Measurements from ENCODE around the gene BCAP31.

The BCAP31 gene

DNA sequence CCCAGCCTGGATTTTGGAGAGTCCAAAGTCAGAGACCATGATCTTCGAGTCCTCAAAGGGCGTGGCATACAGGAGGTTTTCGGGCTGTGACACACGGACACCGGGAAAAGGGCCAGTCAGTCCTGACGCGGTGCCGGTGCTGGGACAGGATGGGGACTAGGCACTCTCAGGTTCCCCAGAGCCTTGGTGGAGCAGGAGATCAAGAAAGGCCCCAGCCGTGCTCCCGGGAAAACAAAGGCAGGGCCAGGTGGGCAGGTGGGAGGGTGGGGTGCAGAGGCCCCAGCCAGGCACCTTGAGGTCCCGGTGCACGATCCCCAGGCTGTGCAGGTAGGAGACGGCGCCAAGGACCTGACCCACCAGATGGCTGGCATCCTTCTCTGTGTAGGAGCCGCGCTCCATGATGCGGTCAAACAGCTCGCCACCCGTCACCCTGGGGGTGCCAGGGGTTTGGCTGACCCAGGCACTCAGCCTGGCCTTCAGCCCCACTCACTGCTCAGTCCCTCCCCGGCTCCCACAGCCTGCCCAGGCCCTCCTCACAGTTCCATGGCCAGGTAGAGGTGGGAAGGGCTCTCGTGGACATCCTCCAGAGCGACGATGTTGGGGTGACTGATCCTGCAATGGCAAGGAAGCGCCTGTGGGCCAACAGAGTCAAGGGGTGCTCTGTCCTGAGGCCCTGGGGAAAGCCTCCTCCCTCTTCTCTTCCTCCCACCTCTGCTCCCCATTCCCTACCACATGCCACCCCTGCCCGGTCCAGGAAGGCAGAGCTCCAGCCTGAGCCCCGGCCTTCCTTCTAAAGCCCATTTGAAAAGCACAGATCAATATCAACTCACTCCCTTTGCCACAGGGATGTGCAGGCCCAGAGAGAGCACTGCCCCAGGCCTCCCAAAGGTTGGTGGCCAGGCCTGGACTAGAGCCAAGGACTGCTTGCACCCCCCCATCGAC is 52.3 kb downstream of the BCAP31 start:
- no peak for DNase-seq

DNA sequence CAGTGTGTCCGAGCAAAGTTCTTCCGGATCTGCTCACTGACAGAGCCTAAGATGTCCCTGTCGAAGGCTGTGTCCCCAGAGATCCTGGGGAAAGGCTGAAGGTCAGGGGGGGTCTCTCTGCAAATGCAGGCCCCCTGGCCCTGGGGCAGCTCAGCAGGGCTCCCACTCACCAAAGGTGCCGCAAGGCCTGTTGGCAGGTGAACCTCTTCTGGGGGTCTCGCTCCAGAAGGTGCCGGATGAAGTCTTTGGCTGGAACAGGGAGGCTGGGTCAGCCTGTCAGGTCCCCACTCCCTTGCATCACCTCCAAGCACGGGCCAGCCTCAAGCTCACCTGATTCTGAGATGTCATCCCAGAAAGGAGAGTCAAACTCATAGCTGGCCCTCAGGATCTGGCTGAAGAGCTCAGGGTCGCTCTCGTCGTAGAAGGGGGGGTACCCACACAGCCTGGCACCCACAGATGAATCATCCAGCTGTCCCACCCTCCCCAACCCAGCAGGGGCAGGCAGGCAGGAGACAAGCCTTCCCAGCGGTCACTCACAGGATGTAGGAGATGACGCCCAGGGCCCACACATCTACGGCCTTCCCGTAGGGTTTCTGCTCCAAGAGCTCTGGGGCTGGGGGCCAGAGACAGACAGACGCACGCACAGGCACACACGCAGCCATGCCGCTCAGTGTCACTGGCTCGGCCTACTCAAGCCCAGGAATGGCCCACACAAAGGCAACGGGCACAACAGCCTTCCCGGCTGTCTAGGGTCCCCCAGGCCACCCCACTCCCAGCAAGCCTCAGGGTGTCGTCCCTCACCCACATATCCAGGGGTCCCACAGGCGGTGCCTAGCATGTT is 53.2 kb downstream of the BCAP31 start:
- DNase-seq = no peak

DNA sequence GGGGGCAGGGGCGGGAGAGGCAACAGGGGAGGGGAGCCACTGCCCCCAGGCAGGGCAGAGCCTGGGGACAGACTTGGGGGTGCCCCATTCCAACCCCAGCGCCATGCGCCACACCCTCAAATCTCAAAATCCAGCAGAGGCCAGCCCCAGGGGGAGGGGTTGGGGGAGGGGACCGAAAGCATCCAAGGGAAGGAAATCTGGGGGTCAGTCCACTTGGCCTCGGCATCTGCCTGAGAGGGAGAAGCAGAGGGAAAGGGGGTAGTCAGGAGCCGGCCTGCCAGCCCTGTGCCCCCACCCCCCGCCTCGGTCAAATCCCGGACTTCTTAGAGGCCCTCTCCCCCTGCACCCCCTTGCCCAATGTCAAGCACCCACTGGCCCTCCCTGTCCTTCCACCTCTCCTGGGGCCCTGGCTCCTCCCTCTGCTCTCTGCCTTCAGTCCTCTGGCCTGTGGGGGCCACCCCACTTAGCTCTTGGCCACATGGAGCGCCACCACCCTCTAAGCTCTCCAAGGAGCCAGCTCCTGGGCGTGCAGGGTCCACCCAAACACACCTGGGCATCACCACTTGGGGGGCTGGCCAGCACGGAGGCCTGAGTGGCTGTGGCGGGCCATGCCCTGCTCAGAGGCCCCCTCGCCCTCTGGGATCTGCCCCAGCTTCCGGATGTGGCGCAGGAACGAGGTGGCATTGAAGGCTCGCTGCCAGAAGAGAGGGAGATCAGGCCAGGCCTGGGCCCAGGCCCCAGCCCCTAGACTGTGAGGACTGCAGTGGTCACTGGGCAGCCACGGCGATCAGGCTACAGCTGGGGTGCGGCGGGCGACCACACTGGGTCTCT is 54.1 kb downstream of the BCAP31 start:
- no peak for DNase-seq

DNA sequence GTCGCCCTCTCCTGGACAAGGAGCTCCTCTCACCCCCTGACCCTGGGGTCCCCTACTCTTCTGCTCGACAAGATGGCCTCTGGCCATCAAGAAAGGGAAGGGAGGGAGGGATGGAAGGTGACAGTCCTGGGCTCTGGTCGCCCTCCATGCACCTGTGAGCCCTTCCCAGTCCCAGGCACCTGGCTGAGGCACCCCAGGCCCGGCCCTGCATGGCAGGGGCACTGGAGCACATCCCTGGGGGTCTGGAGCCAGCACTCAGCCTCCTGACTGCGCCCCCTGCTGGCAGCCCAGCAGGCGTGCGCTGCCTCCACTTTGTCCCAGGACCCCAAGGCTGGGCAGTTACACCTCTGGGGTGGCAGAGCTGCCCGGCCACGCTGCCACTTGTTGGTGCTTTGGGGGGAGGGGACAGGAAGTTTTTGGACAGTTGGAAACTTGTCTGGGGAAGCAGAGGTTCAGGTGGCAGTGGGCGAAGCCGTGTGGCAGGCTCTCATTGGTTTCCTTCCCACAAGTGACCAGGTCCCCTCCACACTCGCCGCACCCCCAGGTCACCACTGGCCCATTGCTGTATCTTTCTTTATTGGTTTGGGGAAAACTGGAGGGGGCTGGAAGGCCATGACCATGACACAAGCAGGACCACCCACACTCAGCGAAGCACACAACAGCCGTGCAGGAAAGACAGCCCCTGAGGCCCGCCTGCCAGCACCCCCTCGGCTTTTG is 54.9 kb downstream of the BCAP31 start:
- DNase-seq = no peak

DNA sequence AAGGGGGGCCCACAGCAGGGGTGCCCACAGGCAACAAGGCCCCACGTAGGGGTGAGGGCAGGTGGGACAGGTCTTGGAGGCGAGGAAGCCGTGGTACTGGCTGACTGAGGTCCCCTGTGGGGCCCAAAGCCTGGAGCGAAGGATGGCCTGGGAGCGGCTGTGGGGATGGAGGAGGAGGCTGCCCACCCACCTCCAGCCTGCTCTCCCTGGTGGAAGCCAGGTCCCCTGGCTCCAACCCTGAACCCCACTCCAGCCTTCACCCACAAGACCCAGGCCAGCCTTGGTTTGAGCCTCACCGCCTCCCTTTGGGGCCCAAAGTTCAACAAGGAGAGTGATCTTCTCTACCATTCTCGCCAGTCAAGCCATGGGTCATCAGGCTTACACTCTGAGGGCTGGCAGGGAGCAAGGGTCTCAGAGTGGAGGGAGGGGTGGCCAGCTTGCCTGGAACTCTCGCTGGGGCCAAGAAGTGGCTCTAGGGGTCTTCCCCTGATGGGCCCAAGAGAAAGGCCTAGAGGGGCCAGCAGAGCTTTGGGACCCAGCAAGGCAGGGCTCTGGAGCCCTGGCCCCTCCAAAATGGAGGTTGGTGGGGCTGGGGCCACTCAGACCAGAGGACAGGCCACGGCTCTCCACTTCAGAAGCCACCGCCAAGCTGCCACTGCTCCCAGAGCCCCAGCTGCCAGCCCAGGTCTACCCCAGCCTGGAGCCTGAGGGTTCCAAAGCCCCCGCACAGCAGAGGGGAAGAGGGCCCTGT is 55.6 kb downstream of the BCAP31 start:
- DNase-seq = no peak

DNA sequence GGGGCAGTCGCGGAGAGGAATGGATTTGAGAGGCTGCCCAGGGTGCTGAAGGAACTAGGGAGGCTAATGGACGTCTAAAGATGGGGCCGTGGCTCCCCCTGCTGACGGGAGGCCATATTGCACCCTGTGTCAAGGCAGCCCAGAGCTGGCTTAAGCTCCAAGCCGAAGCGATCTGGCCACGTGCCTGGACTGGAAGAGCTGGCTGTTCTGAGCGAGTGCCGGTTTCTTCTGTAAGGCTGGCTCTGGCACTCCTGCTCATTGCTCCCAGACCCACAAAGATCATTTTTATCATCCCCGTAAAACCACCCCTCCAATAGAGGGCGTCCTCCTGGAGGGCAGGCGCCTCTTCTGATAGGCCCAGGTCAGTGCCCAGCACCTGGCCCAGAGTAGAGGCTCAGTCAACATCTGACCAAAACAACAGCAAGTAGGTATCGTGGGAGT is 56.2 kb downstream of the BCAP31 start:
- DNase-seq = peak; percentile 66

DNA sequence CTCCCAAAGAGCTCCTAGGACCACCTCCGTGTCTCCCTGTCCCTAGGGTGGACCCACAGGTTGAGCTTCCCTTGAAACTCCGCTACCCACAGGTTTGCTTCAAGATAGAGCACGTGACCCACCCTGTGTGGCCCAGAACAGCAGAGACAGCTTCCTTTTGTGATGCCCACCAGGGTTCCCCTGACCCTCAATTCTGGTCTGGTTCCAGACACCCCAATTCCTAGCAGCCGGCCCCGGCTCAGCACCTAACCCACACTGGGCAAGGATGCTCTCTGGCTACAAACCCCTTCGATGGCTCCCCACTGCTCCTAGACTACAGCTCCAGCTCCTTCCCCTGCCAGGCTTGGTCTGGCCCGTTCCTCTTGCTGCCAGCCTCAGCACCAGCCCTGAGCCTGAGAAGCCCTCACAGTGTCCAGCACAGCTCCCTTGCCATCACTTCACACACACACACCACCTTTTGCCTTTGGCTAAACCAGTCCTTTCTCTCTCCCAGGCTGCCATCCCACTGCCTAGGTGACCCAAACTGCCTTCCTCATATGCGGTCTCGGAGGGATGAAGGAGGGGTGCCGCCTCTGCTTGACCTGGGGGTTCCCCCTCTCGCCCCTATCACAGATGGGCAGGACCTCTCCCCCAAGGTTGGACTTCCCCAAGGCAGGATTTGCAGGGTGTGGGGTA is 56.8 kb downstream of the BCAP31 start:
- DNase-seq = no peak

DNA sequence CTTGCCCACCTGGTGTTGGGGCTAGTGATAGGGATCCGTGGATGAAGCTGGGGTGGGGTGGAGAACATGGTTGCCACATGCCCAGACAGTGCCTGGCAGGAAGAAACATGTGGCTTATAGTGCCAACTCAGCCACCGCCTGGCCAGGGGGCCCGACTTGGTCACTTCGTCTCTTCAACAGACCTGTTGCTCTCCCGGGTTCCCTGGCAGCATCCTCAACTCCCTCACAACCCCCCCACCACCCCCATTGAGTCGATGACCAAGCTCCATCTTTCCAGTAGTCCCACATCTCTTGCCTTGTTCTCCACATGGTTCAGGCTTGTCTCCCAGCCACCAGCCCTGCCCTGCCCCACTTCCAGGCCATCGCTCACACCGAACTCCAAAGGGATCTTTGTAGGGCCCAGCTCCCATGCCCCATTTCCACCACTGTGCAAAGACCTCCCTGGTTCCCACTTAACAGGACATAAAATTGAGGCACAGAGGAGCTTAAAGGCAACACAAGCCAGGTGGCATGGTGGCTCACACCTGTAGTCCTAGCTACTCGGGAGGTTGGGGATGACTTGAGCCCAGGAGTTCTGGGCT is 58.4 kb downstream of the BCAP31 start:
- no peak for DNase-seq

DNA sequence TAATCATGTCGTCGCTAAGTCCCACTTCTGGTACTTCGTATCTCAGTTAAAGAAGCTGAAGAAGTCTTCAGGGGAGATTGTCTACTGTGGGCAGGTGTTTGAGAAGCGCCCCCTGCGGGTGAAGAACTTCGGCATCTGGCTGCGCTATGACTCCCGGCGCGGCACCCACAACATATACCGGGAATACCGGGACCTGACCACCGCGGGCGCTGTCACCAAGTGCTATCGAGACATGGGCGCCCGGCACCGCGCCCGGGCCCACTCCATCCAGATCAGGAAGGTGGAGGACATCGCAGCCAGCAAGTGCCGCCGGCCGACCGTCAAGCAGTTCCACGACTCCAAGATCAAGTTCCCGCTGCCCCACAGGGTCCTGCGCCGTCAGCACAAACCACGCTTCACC is 61.9 kb downstream of the BCAP31 start:
- DNase-seq = peak; percentile 47

DNA sequence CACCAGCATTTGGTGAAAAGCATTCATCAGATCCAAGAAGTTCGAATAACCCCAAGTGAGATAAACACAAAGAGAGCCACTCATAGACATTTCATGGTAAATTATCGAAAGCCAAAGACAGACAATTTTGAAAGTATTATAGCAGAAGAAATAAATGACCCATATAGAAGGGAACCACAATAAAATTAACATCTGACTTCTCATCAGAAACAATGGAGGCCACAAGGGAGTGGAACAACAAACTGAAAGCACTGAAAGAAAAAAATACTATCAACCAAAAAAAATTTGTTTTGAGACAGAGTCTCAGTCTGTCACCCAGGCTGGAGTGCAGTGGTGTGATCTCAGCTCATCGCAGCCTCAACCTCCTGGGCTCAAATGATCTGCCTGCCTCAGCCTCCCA is 64.9 kb downstream of the BCAP31 start:
- no peak for DNase-seq

DNA sequence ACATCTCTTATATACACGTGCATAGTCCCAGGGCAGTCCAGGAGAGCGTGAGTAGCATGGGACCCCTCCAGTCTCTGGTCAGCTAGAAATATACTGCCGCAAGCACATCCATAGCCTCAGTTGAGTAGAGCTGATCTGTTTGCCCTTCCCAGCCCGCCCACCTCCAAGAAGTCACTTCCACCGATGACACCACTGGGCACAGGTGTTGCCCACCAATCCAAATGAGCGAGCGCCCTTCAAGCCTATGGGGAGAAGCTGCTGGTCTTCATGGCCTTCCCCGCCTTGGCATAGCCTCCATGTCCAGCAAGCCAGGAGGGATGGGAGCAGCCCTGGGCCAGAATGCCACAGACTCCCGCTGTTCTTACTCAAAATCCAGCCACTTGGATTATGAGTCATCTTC is 67.0 kb downstream of the BCAP31 start:
- no peak for DNase-seq

DNA sequence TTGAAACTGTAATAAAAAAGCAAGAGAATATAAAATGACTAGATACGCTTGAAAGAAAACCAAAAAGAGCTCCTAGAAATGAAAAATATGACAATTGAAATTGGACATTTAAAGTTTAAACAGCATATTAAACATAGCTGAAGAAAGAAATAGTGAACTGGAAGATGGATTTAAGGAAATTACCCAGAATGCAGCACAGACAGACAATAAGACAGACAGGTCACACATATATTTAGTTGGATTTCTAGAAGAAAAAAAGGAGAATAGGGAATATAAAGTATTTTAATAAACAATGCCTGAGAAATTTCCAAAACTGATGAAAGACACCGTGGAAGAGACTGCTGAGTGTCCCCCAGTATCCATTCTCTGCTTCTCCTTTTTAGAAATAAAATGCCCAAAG is 70.6 kb downstream of the BCAP31 start:
- DNase-seq = no peak

DNA sequence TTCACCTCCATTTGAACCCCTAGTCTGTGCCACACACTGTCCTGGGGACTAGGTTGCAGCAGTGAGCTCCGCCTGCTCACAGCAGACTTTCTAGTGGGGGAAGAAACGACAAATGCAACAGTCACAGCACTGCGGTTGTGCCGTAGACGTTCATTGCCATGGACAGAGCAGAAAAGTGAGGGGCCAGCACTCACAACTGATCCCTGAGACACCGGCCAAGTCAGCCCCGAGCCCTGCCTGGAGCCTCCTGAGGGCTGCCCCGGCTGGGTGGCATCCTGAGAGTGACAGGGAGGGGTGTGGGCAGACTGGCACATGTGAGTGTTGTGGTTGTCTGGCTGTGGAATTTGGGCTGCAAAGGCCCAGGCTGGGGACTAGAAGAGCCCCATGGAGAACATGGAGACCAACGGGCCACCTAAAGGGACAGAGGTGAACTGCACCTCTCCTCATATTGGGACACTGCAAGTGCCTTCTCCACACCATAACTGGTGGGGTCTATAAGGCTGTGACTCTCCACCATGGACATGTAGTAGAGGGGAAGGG is 72.6 kb downstream of the BCAP31 start:
- peak; percentile 15 for DNase-seq

DNA sequence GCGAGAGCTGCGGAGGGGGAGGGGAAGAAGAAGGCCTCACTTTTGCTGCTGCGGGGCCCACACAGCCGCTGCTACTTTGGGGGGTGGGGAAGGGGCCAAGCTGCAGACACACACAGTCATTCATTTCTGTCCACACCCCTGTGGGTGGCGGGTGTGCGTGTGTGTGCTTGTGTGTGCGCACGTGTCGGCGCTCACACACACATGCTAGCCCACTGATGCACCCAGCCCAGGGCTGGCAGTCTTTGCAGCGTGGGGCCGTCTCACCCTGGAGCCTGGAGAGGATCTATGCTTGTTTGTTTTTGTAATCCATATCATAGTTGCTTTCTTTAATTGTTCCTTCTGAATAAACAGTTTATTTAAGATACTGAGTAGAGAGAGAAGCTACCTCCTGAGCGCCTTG is 73.2 kb downstream of the BCAP31 start:
- peak; percentile 4 for DNase-seq

All from CD4-positive, alpha-beta T cell treated with Interleukin-15 for 1 hour (primary cell).